22Rv1 (cell line): Measurements from ENCODE around the gene SIRT7.

Experiments used
- CTCF ChIP-seq: fragments of 450-650 bp; IDR thresholded peaks from 2 replicates; pipeline ENCODE4 v1.5.1; 2017; ENCODE audit warnings: mild to moderate bottlenecking
- ZFX ChIP-seq: fragments of 450-650 bp; IDR thresholded peaks from 2 replicates; pipeline ENCODE4 v1.6.1; 2017; ENCODE audit warnings: antibody characterized with exemption, borderline replicate concordance

GRCh38 chr17:81935709-81936084 is 17.7 kb upstream of the SIRT7 start:
- TF ChIP-seq CTCF = no peak
- no peak for TF ChIP-seq ZFX
